Posterior cingulate gyrus (tissue), 11 donors: ENCODE results near the gene PRKCB.
"Not testable (repeated sequence)": the region's sequence is repeated elsewhere in the genome, so short reads cannot be mapped to it uniquely, and the experiment has no call there.

ENCODE experiments used
- DNase-seq, 10 donors: peaks; one replicate each; pipeline versions ENCODE4 v3.0.0 to v3.0.0-alpha.2; 2020 to 2021; ENCODE audit warnings: mixed read lengths in 3 of 10
- intact Hi-C: fragments of 100-400 bp; cut with DNase I; formaldehyde crosslinking; loops from one replicate; pipeline ENCODE4 v1.15.1; 2023

PRKCB gene

DNA sequence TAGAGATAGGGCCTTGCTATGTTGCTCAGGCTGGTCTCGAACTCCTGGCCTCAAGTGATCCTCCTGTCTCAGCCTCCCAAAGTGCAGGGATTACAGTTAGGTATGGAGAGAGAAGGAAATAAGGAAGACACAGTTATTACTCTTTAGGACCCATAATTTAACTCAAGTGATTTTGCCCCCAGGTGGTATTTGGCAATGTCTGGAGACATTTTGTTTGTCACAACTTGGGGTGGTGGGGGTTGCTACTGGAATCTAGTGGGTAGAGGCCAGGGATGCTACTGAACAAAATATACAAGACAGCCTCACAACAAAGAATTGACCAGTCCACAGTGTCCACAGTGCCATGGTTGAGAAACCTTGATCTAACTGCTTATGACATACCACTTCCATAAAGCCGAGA is 64.1 kb downstream of the PRKCB start:
- no peak for DNase-seq
- intact Hi-C loops: no loop called here

DNA sequence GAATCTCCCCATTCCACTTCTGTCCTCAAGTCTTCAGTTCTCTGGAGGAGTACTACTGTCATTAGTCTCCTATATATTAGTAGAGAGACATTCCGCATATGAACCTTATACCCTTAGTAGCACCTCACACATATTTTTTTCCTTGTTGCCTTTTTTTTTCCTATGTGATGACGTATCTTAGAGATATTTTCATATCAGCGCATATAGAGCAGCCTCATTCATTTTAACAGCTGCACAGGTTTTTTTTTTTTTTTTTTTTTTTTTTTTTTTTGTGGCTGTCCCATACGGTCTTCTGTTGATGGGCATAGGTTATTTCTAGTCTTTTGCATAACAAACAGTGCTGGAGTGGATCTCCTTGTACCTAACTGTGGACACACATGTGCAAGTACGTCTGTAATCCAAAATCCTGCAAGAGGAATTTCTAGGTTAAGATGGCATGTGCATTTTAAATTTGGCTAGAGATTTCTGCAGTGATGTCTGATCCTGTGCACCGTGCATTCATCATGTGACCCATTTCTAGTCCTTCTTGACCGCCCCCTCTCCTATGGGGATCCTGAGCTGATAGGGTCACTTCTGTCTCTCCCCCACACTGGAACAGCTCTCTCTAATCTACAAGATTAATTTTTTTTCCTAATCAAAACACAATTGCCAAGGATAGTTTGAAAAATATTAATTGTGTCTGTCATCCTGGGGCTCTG is 64.8 kb downstream of the PRKCB start:
- intact Hi-C loops: no loop called here
- DNase-seq: no peak

DNA sequence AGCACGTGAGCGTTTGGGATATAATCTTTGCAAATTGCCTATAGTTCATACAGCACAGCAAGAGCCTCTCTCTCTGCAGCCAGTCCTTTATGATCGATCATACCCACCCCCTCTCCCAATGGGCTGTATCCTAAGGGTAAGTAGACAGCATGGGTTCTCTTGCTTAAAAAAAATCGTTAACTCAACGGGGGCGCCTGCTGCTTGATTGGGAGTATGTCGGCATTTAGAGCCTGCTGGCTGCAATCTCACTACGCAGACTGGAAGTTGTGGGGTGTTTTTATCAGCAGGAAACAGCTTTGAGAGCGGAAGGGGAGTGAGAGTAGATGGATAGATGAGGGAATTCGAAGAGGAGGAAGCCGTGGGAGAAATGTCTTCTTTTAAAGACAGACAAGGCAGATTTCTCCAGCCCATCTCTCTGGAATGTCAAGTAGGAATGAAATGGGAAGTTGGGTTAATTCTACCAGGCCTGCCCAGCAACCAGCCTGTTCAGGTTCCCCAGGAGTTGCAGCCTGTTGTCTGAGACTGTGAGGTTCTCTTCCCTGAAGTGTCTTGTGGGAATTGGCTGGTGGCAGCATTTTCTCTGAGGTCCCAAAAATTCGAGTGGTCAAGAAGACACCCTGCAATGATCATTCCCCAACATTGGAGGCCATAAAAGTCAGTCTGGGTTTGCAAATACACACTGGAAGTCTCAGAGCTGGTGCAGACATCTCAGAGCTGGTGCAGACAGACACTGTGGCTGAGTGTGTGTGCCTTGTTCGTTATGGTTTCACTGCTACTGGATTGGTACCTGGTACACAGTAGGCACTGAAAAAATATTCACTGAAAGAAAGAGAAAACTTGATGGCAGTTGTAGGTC is 65.6 kb downstream of the PRKCB start:
- DNase-seq: no peak
- intact Hi-C loops: no loop called here

DNA sequence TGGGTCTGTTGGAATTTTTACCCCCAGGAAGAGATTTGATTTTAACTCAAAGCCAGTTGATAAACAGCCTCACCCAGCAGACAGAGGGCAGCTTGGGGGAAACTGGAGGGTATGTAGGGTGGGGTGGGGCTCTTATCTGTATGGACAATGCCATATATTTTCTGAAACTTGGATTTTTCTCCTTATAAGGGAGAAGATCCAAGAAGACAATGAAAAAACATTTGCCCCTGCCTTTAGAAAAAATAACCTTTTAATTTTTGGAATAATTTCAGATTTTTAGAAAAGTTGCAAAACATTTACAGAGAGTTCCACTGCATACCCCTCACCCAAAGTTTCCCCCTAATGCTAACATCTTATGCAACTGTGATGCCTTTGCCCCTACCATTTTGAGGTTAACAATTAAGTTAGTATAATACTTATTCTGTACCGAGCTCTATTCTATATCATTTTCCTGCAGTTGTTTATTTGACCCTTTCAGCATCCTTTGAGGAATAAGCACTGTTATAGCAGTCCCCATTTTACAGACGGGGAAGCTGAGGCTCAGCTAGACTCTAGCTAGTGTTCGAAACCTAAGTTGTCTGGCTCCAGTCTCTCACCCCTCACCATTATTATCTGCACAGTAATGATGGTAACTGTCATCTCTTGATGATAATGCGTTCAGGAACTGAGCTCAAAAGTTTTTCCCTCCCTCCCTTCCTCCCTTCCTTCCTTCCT is 66.4 kb downstream of the PRKCB start:
- no peak for DNase-seq
- intact Hi-C loops: no loop called here

DNA sequence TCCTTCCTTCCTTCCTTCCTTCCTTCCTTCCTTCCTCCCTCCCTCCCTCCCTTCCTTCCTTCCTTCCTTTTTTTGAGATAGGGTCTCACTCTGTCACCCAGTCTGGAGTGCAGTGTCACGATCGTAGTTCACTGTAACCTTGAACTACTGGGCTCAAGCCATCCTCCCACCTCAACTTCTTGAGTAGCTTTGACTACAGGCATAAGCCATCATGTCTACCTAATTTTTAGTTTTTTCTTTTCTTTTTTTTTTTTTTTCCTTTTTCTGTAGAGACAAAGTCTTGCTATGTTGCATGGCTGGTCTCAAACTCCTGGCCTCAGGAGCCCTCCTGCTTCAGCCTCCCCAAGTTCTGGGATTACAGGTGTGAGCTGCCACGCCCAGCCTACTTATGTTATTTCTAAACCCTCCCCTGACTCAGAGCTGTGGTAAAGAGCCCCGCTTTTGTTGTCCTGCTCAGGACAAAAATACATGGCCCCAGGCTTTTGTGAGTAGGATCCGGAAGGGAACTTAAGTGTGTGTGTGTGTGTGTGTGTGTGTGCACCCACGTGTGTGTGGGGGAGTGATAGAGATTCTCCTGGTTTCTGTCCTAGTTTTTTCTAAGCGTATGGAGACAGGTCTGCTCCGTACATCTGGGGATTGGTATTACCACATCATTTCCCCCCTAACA is 67.1 kb downstream of the PRKCB start:
- peak in 1 of 10 donors; percentile 28 for DNase-seq
- intact Hi-C loops: no loop called here

DNA sequence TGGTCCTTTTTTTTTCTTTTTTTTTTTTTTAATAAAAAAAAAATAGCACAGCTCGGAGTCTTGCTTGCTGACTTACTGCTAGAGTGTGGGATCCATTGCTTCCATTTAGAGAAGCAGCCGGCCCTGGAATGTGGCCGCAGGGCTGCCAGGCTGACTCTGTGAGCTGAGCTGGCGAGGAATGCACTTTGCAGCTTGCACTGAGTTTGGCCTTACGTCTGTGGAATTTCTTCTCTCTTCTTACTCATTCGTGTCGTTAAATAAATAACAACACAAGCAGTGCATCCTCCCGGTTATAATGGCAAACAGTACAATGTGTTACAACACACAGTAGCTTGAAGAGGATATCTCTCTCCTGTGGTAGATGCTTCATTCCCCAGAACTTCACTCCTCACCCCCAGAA is 69.2 kb downstream of the PRKCB start:
- intact Hi-C loops: no loop called here
- DNase-seq: peak in 5 of 10 donors; percentile 27 to 92 (median 73)

DNA sequence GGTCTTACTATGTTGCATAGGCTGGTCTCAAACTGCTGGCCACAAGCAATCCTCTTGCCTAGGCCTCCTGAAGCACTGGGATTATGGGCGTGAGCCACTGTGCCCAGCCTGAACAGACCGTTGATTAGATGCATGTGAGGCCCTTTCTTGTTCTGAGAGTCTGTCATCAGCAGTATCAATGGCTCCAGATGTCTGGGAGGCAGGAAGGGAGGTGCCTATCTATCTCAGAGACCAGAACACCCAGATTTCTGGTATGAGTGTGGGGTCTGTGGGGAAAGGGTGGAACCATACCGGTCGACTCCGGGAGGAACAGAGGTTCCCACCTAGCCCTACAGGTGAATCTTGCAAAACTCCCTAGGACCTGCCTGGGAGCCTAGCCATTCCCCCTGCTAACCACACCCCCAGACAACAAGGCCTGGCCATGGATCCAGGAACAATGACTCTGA is 71.7 kb downstream of the PRKCB start:
- no peak for DNase-seq
- intact Hi-C loops: no loop called here

DNA sequence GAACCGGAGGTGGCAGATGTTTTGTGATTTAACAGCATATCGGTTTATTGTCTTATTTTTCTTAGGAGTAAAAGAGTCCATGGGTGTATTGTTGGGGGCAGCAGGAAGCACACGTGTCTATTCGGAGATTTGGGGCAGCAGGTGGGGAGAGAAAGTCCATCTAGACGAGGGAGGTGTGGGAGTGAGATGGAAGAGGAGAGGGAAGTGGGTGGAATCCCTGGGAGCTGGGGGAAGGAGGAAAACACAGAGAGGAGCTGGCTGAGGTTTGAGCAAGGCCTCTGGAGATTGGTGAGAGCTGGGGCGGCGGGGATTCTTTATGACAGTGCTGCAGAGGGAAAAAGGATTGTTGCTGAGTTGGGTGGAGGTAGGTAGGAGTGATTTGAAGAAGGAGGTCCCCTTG is 72.1 kb downstream of the PRKCB start:
- intact Hi-C loops: no loop called here

DNA sequence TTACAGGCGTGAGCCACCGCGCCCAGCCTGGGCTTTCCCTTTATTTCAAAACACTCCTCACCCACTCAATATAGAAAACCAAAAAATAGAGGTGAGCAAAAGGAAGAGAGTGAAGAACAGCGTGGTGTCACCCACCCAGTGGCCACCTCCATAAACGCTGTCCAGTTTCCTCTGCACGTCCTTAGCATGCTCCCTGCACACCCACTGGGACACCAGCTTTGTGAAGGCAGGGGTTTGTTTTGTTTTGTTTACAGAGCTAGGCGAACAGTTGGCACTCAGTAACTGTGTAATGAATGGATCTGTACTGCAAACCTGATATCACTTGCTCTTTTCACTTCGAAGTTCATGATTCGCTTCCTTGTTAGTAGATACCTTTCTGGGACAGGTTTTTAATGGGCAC is 73.0 kb downstream of the PRKCB start:
- intact Hi-C loops: no loop called here
- DNase-seq: no peak

More for the DNA sequence above, 72.1 kb downstream of the PRKCB start:
- DNase-seq: peak in 1 of 10 donors; percentile 69

DNA sequence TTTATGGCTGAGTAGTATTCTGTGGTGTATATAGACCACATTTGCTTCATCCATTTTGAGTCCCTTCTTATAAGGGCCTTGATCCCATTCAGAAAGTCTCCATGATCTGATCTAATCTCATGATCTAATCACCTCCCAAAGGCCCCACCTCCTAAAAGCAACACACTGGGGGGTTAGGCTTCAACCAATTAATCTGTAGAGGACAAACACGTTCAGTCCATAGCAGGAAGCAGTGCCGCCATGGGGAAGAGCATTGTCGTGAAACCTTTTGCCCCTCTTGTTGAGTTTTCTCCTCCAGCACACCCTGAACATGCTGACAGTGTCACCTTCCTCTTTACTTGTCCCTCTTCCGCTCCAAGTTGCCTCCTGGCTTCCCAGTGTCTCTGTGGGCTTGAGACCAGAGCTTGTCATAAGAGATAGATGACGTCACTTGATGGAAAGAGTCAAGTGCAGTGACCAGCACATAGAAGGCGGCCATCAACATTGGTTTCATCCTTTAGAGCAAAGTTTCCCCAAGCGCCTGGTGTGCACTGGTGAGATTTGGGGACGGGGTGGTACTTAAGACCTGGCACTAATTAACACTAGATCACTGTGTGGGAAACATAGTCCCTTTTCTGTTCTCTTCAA is 74.1 kb downstream of the PRKCB start:
- no peak for DNase-seq
- intact Hi-C loops: no loop called here

DNA sequence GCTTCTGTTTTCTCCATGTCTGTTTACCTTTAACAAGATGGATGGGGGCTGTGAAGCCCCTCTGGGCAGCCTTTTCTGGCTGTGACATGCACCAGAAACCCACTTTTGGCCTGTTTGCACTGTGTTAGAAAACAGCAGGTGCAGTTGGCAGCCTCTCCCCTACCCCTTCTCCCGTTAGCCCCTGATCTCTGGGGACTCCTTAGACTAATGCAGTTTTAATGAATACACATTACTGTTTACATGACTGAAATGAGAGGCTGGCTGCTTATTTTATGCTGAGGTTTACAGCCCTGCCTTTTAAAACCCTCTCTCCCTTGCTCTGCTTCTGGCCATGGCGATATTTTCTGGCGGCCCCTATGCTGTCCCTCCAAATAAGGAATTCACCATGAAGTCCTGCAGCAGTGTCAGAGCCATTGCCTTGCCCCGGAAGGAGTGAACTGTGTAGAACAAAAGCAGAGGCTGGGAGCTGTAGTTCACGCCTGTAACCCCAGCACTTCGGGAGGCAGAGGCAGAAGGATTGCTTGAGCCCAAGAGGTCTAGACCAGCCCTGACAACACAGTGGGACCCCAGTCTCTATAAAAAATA is 79.3 kb downstream of the PRKCB start:
- DNase-seq: no peak
- intact Hi-C loops: no loop called here

DNA sequence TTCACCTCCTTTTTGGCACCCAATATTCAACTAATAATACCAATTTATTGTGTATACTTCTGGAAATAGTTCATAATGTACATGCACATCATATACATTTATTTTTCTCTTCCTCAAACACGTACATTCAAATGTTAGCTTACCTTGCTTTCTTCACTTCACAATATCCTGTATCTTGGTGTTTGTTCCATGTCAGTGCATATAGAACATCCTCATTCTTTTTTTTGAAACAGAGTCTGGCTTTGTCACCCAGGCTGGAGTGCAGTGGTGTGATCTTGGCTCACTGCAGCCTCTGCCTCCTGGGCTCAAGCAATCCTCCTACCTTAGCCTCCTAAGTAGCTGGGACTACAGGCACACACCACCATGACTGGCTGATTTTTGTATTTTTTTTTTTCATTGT is 80.8 kb downstream of the PRKCB start:
- intact Hi-C loops, DNase-seq: not testable (repeated sequence)

DNA sequence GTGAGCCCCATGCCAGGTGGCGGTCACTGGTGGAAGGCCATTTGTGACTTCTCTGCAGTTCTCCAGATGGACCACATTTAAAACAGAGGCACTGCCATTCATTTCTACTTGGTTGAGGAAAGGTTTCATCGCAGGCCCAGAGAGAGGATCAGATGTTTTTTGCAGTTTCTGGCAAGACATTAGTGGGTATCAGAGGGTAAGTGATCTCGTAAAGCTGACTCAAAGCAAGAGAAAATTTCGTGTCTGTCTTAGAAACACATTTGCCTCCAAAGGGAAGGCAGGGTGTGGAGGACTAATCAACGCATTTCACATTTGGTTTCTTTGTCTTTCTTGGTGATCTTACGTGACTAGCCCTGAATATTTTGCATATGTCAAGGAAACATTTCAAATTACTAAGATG is 81.8 kb downstream of the PRKCB start:
- intact Hi-C loops: no loop called here
- no peak for DNase-seq

DNA sequence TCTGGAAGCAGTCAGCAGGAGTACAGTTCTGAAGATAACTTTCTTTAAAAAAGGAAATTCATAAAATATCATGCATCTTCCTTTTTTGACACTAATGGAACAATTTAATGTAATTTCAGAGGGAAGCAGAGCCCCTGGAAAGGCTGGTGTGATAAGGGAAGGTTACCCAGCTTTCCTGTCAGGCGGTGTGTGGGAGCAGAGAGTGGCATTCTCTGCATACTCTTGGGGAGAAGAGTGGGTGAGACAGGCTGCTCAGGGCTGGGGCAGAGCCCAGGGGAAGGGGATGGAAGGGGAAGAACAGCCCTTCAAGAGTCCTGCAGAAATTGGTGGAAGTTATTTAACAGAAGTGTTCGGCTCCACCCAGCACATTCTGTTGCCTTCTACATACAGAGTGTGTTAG is 84.7 kb downstream of the PRKCB start:
- no peak for DNase-seq
- intact Hi-C loops: no loop called here

DNA sequence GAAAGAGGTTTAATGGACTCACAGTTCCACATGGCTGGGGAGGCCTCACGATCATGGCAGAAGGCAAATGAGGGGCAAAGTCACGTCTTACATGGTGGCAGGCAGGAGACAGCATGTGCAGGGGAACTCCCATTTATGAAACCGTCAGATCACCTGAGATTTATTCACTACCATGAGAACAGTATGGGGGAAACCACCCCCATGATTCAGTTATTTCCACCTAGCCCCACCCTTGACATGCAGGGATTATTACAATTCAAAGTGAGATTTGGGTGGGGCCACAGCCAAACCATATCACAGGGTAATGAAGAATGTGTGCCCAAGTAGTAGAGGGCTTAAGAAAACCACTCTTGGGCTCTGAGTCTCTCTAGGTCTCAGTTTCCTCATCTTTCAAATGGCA is 85.1 kb downstream of the PRKCB start:
- intact Hi-C loops: no loop called here
- no peak for DNase-seq

DNA sequence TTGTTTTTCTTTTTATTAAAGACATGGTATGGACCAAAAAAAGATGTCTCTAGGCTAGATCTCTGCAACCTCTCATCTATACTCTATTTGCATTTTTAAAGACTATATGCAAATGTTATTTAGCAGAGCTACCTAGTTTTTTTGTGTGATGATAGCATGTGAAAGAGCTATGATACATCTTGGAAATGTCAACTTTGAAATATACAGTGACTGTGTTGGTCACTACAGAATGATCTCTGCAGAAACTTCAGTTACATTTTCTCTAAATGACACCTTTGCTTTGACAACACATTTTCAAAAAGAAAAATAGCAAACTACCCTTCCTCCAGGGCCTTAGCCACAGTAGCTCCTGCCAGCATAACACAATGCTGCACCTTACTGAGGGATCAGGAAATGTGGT is 86.6 kb downstream of the PRKCB start:
- no peak for DNase-seq
- intact Hi-C loops: no loop called here

DNA sequence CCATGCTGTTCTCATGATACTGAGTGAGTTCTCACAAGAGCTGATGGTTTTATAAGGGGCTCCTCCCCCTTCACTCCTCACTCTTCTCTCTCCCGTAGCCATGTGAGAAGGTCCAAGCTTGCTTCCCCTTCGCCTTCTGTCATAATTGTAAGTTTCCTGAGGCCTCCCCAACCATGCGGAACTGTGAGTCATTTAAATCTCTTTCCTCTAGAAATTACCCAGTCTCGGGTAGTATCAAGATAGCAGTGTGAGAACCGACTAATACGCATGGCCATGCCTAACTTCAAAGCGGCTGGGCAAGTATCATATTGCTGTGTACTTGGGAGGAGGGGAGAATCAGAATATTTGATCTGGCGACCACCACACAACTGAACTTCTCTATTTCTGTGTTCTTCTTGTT is 88.3 kb downstream of the PRKCB start:
- intact Hi-C loops: no loop called here
- no peak for DNase-seq

DNA sequence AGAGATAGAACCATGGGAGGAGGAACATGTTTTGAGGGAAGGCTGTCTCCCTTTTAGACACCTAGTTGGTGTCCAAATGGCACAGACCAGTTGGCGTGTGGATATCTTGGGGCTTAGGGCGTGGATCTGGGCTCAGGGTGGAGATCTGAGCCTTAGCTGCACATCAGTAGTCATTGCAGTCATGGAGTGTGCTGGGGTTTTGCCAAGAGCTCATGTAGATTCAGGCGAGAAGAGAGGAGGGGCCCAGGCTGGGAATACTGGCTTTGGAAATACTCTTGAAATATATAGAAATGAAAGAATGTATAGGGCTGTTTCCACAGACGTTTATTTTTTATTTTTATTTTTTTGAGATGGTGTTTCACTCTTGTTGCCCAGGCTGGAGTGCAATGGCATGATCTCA is 92.0 kb downstream of the PRKCB start:
- intact Hi-C loops: no loop called here
- peak in 1 of 10 donors; percentile 46 for DNase-seq

DNA sequence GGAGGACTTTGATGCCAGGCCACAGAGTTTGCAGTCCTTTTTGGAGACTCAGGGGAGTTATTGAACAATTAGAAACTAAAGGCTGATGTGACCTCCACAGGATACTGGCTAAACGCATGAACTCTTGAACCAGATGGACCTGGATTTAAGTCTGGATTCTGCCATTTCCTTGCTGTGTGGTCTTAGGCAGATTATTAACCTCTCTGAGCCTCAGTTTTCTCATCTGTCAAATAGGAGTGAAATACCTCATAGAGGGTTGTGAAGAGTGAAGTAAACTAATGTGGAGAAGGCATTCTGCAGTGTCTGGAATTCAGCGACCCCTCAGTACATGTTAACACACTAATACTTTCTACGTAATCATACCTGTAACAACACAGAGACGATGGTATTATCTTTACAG is 93.5 kb downstream of the PRKCB start:
- DNase-seq: no peak
- intact Hi-C loops: no loop called here

DNA sequence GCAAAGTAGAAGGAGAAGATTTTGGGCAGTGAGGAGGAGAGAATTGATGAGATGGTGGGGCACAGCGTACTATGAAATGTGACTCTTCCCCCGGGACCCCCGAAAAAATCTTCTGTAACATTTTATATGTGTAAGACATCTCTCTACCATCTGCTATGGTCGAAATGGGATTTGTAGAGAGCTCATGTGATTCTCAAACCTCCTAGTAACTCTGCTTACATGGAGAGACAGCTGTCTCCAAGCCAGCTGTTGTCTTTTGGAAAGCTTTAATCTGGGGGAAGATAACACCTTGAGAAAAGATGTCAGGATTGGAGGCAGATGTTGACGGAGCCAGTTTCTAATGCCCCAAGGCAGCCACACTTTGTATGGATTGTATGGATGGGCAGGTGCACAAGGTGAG is 94.1 kb downstream of the PRKCB start:
- DNase-seq: peak in 1 of 10 donors; percentile 44
- intact Hi-C loops: no loop called here
